ENCODE results near the gene EMP1. TPM values are rescaled to one million over a fixed set of nuclear protein-coding genes. Genes with fewer than 3 reads are reported as not detected.

The EMP1 gene
- total RNA-seq, 1 donor from 2014 or later, result 19.0 TPM

- peaks cover 17% of the 10 kb centered on the region for H3K9me3 Mint-ChIP-seq
- no peak overlapping the region for H3K4me3 Mint-ChIP-seq
- no peaks in the 10 kb centered on the region for H3K27me3 Mint-ChIP-seq (ENCODE audit: low read depth)
- H3K27ac Mint-ChIP-seq, result no peak overlapping the region
- H3K36me3 Mint-ChIP-seq, result peaks cover 10% of the 10 kb centered on the region
- peaks cover 17% of the 10 kb centered on the region for H3K4me1 Mint-ChIP-seq
- TF ChIP-seq, protein P1, sequence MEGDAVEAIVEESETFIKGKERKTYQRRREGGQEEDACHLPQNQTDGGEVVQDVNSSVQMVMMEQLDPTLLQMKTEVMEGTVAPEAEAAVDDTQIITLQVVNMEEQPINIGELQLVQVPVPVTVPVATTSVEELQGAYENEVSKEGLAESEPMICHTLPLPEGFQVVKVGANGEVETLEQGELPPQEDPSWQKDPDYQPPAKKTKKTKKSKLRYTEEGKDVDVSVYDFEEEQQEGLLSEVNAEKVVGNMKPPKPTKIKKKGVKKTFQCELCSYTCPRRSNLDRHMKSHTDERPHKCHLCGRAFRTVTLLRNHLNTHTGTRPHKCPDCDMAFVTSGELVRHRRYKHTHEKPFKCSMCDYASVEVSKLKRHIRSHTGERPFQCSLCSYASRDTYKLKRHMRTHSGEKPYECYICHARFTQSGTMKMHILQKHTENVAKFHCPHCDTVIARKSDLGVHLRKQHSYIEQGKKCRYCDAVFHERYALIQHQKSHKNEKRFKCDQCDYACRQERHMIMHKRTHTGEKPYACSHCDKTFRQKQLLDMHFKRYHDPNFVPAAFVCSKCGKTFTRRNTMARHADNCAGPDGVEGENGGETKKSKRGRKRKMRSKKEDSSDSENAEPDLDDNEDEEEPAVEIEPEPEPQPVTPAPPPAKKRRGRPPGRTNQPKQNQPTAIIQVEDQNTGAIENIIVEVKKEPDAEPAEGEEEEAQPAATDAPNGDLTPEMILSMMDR (IDR thresholded peaks at IDR 0.05; ENCODE audit: unreplicated experiment), result no peak
- DNase-seq (ENCODE audit: low spot score in 2 of 2, unreplicated experiment in 2 of 2), result no peak
Measured at GRCh38 chr12:13218641-13219040, 22.1 kb downstream of the EMP1 start.

- peaks cover 10% of the 10 kb centered on the region for H3K36me3 Mint-ChIP-seq
Measured at GRCh38 chr12:13219320-13219719, 22.8 kb downstream of the EMP1 start.

GRCh38 chr12:13220838-13221237 lies 24.3 kb downstream of the EMP1 start:
- no peak overlapping the region for H3K4me3 Mint-ChIP-seq
- TF ChIP-seq, protein P1 (IDR thresholded peaks at IDR 0.05; ENCODE audit: unreplicated experiment), result no peak
- no peak for DNase-seq (ENCODE audit: low spot score in 2 of 2, unreplicated experiment in 2 of 2)
- no peaks in the 10 kb centered on the region for H3K27me3 Mint-ChIP-seq (ENCODE audit: low read depth)
- H3K36me3 Mint-ChIP-seq, result peaks cover 5% of the 10 kb centered on the region
- peaks cover 14% of the 10 kb centered on the region for H3K9me3 Mint-ChIP-seq
- peaks cover 24% of the 10 kb centered on the region for H3K4me1 Mint-ChIP-seq
- no peak overlapping the region for H3K27ac Mint-ChIP-seq

More at GRCh38 chr12:13219320-13219719, 22.8 kb downstream of the EMP1 start:
- DNase-seq (ENCODE audit: low spot score in 2 of 2, unreplicated experiment in 2 of 2), result no peak
- Mint-ChIP-seq H3K4me1 (peaks cover 23% of the 10 kb centered on the region), H3K27me3 (ENCODE audit: low read depth) (no peaks in the 10 kb centered on the region), H3K9me3 (peaks cover 17% of the 10 kb centered on the region), H3K27ac (no peak overlapping the region), H3K4me3 (no peak overlapping the region)
- TF ChIP-seq, protein P1 (IDR thresholded peaks at IDR 0.05; ENCODE audit: unreplicated experiment), result no peak

- no peaks in the 10 kb centered on the region for H3K36me3 Mint-ChIP-seq
- H3K4me3 Mint-ChIP-seq, result no peak overlapping the region
- H3K27me3 Mint-ChIP-seq (ENCODE audit: low read depth), result peaks cover 2% of the 10 kb centered on the region
- peaks cover 24% of the 10 kb centered on the region for H3K4me1 Mint-ChIP-seq
- no peak overlapping the region for H3K27ac Mint-ChIP-seq
- no peak for DNase-seq (ENCODE audit: low spot score in 2 of 2, unreplicated experiment in 2 of 2)
- H3K9me3 Mint-ChIP-seq, result peaks cover 9% of the 10 kb centered on the region
- TF ChIP-seq, protein P1 (IDR thresholded peaks at IDR 0.05; ENCODE audit: unreplicated experiment), result no peak
Measured at GRCh38 chr12:13222076-13222475, 25.6 kb downstream of the EMP1 start.

GRCh38 chr12:13223179-13223804 lies 26.8 kb downstream of the EMP1 start:
- no peak overlapping the region for H3K4me3 Mint-ChIP-seq
- DNase-seq (ENCODE audit: low spot score in 2 of 2, unreplicated experiment in 2 of 2), result no peak
- peaks cover 24% of the 10 kb centered on the region for H3K4me1 Mint-ChIP-seq
- peaks cover 9% of the 10 kb centered on the region for H3K9me3 Mint-ChIP-seq
- peaks cover 4% of the 10 kb centered on the region for H3K27me3 Mint-ChIP-seq (ENCODE audit: low read depth)
- TF ChIP-seq, protein P1 (IDR thresholded peaks at IDR 0.05; ENCODE audit: unreplicated experiment), result no peak
- no peak overlapping the region for H3K27ac Mint-ChIP-seq
- no peaks in the 10 kb centered on the region for H3K36me3 Mint-ChIP-seq

Data from mesothelial cell of epicardium (in vitro differentiated cells).